OCI-M2 (cell line): Measurements from ENCODE around the gene DMRTC1B.
"Not testable (repeated sequence)": the region's sequence is repeated elsewhere in the genome, so short reads cannot be mapped to it uniquely, and the experiment has no call there.

Experiments used
- DNase-seq: peaks from one replicate; lab custom pipeline; 2025; ENCODE audit not compliant: unreplicated experiment; lab: John Stamatoyannopoulos, UW

The DMRTC1B gene, protein sequence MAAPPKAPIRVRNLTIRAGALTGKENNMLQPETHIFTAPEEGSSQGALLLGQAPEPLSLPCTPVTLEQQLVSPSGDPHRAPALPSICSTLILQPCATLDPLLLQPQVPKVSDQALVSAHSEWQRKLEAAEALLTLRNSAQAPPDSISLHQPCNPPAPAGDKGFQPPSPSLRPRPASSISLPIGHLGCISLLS

DNA sequence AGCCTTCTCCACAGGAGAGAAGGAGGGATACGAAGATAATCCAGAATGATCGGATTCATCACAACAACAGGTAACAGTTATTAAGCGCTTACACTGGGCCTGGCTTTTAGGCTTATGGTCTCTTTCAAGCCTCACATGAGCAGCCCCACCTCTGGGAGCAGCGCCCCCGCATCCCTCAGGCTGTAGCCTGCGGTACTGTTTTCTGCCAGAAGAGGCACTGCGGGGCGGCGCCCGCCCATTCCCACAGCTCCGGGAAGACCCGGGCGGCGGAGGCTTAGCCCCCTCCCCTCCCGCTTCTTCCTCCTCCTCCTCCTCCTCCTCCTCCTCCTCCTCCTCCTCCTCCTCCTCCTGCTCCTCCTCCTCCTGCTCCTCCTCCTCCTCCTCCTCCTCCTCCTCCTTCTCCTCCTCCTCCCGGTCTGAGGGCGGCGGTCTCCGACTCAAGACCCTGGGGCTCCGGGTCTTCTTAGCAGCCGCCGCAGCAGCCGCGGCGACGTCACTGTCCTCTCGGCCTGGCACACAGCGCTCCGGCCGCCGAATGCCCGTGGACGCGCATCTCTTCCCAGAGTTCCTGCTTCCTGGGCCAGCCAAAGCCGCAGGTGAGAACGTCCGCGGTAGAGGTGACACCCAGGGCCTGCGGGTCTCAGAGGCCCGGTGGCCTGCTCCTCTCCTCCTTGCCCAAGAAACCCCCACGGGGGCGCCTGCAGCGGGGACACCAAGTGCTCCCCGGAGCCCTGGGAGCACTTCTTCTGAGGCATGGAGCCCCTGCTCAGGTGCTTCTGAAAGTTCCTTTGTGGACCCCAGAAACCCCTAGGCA is at the start of gene DMRTC1B:
Gene DMRTC1B, plus strand, starts transcription at position 238 of the 814 bp plus-strand sequence. CDS start 68,246 bp downstream, outside the sequence.
- not testable (repeated sequence) for DNase-seq

DNA sequence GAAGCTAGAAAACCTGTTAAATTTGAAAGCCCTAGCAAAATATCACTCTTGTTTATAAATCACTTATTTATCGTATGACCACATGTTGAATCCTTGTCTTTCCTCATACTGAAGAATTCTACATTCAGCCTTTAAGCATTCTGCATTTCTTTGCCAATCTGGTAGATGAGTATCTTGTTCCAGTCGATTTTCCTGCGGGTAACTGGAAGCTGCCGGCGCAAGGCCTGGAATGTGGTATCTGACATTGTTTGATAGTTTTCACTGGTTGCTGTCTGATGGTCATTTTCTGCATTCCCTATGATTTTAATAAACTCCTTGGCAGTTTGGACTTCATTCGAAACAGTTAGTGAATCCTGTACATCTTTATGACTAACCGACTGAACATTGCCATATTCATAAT is 48.8 kb upstream of the DMRTC1B start:
- DNase-seq = no peak

DNA sequence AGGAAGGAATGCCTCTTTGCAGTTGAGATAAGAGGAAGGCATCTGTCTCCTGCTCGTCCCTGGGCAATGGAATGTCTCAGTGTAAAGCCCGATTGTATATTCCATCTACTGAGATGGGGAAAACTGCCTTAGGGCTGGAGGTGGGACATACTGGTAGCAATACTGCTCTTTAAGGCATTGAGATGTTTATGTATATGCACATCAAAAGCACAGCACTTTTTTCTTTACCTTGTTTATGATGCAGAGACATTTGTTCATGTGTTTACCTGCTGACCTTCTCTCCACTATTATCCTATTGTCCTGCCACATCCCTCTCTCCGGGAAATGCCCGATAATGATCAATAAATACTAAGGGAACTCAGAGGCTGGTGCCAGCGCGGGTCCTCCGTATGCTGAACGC is 43.1 kb upstream of the DMRTC1B start:
- DNase-seq = not testable (repeated sequence)

DNA sequence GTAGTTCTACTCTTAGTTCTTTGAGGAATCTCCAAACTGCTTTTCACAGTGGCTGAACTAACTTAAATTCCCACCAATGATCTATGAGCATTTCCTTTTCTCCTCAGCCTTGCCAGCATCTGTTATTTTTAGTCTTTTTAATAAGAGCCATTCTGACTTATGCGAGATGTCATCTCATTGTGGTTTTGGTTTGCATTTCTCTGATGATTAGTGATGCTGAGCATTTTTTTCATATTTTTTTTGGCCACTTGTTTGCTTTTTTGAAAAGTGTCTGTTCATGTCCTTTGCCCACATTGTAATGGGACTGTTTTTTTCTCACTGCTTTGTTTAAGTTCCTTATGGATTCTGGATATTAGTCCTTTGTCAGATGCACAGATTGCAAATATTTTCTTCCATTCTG is 41.1 kb upstream of the DMRTC1B start:
- no peak for DNase-seq

DNA sequence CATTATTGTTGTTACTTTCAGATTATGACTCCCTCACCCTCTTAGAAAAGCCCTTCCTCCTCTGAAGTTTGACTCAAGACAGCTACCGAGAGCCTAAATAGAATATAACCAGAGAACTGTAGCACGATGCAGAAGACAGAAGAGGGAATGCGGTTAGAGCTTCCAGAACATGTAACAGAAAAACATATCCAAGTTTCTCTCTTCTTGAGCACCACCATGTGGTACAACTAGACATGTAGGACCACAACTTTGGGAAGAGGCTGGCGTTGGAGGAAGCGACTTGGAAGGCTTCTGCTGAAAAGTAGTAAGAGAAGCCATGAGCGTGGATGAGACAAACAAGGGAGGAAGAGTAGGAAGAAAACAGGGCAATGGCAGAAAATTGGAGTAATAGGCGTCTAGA is 31.1 kb upstream of the DMRTC1B start:
- not testable (repeated sequence) for DNase-seq

DNA sequence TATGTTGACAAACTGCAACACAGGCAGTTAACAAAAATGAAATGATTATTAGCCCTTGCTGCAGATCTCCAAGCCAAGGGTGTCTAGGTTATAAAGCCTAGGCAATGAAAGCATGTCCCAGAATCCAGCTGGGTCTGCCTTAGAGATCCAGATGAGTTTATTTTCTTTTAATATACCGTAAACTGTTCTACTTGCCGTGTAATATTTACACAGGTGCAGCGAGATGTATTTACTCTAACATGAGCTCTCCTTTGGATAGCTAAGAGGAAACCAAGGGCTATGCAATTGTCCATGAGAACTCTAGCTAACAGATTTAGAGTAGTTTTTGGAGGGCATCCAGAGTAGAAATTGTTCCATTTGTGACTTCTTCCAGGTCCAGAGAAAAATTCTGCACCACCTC is 28.1 kb upstream of the DMRTC1B start:
- not testable (repeated sequence) for DNase-seq

DNA sequence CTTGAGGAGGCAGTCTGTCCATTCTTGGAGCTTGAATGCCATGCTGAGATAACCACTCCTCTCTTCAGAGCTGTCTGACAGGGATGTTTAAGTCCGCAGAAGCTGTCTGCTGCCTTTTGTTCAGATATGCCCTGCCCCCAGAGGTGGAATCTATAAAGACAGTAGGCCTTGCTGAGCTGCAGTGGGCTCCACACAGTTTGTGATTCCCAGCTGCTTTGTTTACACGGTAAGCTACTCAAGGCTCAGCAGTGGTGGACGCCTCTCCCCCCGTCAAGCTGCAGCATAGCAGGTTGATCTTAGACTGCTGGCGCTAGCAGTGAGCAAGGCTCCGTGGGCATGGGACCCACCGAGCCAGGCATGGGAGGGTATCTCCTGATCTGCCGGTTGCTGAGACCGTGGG is 16.2 kb upstream of the DMRTC1B start:
- not testable (repeated sequence) for DNase-seq

DNA sequence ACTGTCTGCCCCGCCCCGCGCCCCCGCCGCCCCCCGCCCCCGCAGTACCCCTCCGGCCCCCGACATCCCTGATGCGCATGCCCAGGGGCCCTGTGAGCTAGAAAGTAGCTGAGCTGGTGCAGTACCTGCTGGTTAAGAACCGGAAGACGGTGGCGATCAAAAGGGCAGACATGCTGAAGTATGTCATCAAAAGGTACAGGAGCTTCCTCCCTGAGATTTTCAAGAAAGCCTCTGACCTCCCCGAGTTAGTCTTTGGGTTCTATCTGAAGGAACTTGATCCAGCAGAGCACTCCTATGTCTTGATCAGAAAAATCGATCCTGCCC is 739 bp downstream of the DMRTC1B start:
- DNase-seq = not testable (repeated sequence)

DNA sequence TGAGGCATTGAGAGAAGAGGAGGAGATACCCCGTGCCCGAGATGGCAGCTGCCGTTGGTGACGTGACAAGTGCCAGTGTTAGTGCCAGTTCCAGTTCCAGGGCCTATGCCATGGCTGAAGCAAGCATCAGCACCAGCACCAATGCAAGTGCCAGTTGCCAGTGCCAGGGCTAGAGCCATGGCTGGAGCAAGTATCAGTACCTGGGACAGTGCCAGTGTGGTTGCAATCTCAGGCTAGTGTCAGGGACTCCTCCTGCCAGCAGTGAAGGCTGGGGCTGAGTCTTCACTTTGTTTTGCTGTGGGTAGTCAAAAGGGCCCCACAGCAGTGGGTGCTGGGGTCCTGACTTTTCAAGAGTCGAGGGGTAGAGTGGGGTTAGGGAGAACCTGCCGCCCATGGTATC is 1.5 kb downstream of the DMRTC1B start:
- not testable (repeated sequence) for DNase-seq

DNA sequence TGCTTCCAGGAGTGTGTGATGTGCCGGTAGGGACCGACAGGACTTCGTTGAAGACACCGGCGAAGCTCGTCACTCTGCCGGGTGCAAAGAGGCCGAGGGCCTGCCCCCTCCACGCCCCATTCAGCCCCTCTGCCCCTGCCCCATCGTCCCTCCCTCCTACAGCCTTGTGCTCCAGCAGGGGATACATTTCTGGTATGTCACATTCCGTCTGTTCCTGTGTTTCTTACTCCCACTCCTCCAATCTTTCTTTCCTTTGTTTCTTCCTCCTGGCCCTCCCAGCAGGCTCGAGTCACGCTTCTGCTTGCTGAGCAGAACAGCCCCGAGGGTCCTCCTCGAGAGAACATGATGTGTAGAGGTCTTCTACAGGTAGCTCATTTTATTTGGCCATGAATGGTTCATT is 5.9 kb downstream of the DMRTC1B start, which contains the start of gene FAM236B:
Gene FAM236B, minus strand, starts transcription at position 101 of the 400 bp plus-strand sequence. Its CDS starts 100 bp downstream, at position 1.
- DNase-seq = not testable (repeated sequence)

DNA sequence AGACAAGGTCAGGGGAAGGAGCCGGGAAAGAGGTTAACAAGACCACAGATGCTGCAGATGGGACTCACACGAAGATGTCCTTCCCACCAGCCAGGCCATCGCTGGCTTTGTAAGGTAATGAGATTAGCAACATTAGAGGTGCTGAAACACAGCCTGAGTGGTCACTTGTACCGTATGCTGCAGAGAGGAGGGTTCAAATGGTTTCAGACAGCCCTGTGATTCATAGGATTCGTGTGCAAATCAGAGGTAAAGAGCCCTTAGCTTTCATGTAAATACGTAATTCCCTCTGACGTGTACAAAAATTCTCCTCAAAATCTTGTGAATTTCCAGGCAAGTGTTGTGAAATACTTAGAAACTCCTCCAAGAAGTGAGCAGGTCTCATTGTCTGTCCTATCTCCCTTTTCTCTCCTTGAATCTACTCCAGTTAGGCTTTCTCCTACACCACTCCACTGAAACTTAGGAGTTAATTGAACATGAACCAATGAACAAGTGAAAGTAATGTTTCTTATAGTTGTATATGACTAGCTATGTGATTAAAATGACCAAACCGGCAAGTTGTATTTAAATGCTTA is 6.8 kb downstream of the DMRTC1B start:
- DNase-seq = not testable (repeated sequence)

DNA sequence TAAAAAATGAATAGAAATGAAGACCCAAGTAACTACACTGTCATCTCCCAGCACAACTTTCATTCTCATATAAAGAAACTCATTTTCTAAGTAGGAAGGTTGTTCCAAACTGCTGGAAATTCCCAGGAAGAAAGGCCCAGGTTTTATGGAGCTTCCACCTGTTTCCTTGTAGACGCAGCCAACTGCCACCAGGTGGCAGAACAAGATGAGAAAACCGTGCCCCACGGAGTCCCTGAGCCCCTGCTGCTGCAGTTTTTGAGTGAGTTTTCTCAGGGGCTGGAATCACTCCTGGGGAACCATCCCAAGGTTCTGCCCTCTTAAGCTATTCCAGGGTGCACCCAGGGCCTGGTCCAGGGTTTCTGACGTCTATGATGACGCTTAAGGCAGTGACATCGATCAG is 7.3 kb downstream of the DMRTC1B start:
- DNase-seq = not testable (repeated sequence)

DNA sequence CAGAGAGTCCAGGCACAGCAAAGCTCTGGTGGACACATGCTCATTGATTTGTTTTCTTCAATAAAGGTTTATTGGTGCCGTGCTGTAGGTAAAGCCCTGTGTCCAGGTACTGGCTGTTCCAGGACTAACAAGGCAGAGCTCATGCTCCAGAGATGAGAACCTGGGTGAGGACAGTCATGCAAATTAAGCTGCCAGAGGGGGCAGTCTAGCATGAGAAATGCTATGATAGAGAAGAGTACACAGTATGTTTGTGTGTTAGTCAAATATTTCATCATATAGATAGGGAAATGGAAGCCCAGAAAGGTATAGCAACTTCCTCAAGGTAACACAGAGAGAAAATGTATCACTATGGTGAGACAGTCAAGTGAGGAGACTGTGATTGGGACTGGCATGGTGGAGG is 11.5 kb downstream of the DMRTC1B start:
- not testable (repeated sequence) for DNase-seq

DNA sequence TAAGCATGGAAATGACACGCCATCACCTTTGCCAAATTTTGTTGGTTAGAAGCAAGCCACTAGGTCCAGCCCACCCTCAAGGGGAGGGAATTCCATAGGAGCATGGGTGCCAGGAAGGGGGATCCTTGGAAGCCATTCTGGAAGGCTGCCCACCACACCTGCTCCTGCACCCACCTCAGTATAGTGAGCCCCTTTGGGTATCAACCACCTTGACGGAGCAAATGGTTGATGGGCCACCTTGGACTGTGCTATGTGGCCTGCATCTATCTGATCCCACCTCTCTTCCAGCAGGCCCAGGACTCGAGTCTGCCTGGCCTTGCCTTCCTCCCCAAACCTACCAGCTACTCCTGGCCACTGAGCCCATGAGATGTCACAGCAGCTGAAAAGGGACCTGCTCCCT is 13.7 kb downstream of the DMRTC1B start:
- DNase-seq = not testable (repeated sequence)

DNA sequence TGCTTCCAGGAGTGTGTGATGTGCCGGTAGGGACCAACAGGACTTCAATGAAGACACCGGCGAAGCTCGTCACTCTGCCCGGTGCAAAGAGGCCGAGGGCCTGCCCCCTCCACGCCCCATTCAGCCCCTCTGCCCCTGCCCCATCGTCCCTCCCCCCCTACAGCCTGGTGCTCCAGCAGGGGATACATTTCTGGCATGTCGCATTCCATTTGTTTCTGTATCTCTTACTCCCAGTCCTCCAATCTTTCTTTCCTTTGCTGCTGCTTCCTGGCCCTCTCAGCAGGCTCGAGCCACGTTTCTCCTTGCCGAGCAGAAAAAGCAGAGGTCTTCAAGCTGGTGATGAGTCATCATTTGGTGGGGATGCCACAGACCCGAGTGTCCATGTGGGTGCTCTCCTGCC is 31.4 kb downstream of the DMRTC1B start, which contains the start of gene FAM236D:
Gene FAM236D, minus strand, starts transcription at position 101 of the 400 bp plus-strand sequence. Its CDS starts 100 bp downstream, at position 1.
- not testable (repeated sequence) for DNase-seq

DNA sequence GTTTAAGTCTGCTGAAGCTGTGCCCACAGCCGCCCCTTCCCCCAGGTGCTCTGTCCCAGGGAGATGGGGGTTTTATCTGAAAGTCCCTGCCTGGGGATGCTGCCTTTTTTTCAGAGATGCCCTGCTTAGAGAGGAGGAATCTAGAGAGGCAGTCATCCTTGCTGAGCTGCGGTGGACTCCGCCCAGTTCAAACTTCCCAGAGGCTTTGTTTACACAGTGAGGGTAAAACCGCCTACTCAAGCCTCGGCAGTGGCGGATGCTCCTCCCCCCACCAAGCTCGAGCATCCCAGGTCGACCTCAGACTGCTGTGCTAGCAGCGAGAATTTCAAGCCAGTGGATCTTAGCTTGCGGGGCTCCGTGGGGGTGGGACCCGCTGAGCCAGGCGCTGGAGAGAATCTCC is 54.0 kb downstream of the DMRTC1B start:
- not testable (repeated sequence) for DNase-seq

DNA sequence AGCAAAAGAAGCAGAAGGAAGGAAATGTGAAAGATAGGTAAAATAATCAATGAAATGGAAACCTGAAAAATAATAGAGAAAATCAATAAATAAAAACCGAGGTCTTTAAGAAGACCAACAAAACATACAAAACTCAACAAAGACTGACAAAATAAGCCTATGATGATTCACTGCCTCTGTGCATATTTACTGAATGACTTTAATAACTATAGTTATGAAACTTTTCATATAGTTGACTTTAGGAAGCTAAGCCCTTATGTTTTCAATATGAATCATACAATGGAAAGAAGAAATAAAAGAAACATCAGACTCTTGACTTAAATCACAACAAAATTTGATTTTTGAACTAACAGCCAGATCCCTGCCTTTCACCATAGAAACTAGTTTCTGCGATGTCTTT is 60.8 kb downstream of the DMRTC1B start:
- not testable (repeated sequence) for DNase-seq

DNA sequence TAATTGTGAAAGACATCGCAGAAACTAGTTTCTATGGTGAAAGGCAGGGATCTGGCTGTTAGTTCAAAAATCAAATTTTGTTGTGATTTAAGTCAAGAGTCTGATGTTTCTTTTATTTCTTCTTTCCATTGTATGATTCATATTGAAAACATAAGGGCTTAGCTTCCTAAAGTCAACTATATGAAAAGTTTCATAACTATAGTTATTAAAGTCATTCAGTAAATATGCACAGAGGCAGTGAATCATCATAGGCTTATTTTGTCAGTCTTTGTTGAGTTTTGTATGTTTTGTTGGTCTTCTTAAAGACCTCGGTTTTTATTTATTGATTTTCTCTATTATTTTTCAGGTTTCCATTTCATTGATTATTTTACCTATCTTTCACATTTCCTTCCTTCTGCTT is 106.2 kb downstream of the DMRTC1B start:
- not testable (repeated sequence) for DNase-seq

DNA sequence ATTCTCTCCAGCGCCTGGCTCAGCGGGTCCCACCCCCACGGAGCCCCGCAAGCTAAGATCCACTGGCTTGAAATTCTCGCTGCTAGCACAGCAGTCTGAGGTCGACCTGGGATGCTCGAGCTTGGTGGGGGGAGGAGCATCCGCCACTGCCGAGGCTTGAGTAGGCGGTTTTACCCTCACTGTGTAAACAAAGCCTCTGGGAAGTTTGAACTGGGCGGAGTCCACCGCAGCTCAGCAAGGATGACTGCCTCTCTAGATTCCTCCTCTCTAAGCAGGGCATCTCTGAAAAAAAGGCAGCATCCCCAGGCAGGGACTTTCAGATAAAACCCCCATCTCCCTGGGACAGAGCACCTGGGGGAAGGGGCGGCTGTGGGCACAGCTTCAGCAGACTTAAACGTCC is 113.0 kb downstream of the DMRTC1B start:
- not testable (repeated sequence) for DNase-seq
